Measurements from ENCODE around the gene TMEM60. TPM values are rescaled to one million over a fixed set of nuclear protein-coding genes. Genes with fewer than 3 reads are reported as not detected.

The TMEM60 gene
- total RNA-seq, 4 donors from 2014 or later, result 9.6 to 21.9 (median 14.5) TPM

GRCh38 chr7:77752016-77752415, 46.2 kb downstream of the TMEM60 start:
- no peak for TF ChIP-seq CTCF (IDR thresholded peaks at IDR 0.05)
- DNase-seq (ENCODE audit: low spot score), result no peak
- no peak for ATAC-seq (ENCODE audit: low FRiP score)

- no peak for DNase-seq (ENCODE audit: low spot score)
- no peak for TF ChIP-seq CTCF (IDR thresholded peaks at IDR 0.05)
- ATAC-seq (ENCODE audit: low FRiP score), result no peak
These were observed 50.5 kb downstream of the TMEM60 start for GRCh38 chr7:77747718-77748117.

- TF ChIP-seq CTCF (IDR thresholded peaks at IDR 0.05), result no peak
- DNase-seq (ENCODE audit: low spot score) (no peak), ATAC-seq (ENCODE audit: low FRiP score) (no peak)
These were observed 51.1 kb downstream of the TMEM60 start for GRCh38 chr7:77747178-77747577.

GRCh38 chr7:77746824-77747165, 51.4 kb downstream of the TMEM60 start:
- no peak for DNase-seq (ENCODE audit: low spot score)
- ATAC-seq (ENCODE audit: low FRiP score), result no peak
- TF ChIP-seq CTCF (IDR thresholded peaks at IDR 0.05), result no peak

- ATAC-seq (ENCODE audit: low FRiP score) (no peak), DNase-seq (ENCODE audit: low spot score) (no peak)
- TF ChIP-seq CTCF (IDR thresholded peaks at IDR 0.05), result no peak
These were observed 51.9 kb downstream of the TMEM60 start for GRCh38 chr7:77746164-77746823.

- no peak for DNase-seq (ENCODE audit: low spot score)
- no peak for ATAC-seq (ENCODE audit: low FRiP score)
- TF ChIP-seq CTCF (IDR thresholded peaks at IDR 0.05), result no peak
These were observed 52.5 kb downstream of the TMEM60 start for GRCh38 chr7:77745746-77746145.

Other genes with a start within 250 kb of the TMEM60 start
- gene RSBN1L, start 102.0 kb downstream of the TMEM60 start, total RNA-seq, result 10 to 100 TPM in 1 of 4 donors, 1 to 10 TPM in 3; 7.5 to 31.2 (median 9.0) TPM
- 10 to 100 TPM; 16.7 to 27.6 (median 19.2) TPM for gene PHTF2, start 339 bp upstream of the TMEM60 start, total RNA-seq

All from omental fat pad (tissue), 4 donors.